Measurements from ENCODE around the gene LRRFIP1. TPM values are rescaled to one million over a fixed set of nuclear protein-coding genes. Genes with fewer than 3 reads are reported as not detected.

LRRFIP1 gene
- total and polyA plus RNA-seq, 10 of the 15 experiments (the other 5 are each of a cell fraction or from before 2014, with no cell fraction given) = 36.2 to 120 (median 74.3) TPM

GRCh38 chr2:237665713-237666143, 38.3 kb downstream of the LRRFIP1 start:
- Histone ChIP-seq H3K36me3 (ENCODE audit: control insufficient read depth in 2 of 2, insufficient read depth in 2 of 2, low read length in 1 of 2) (no peaks in the 10 kb centered on the region), H3K9ac (ENCODE audit: control insufficient read depth, insufficient read depth, low read length) (no peak overlapping the region), H3K79me2 (ENCODE audit: control insufficient read depth, insufficient read depth, low read length) (no peaks in the 10 kb centered on the region), H3K27ac (ENCODE audit: control insufficient read depth, insufficient read depth) (no peak overlapping the region), H3K9me3 (replicated peaks; ENCODE audit: control insufficient read depth, insufficient read depth, low read length) (no peaks in the 10 kb centered on the region), H3K4me3 (no peak overlapping the region), H3K4me2 (ENCODE audit: control insufficient read depth, insufficient read depth) (no peak overlapping the region), H2AFZ (ENCODE audit: control insufficient read depth, low read depth, low read length) (no peak overlapping the region), H3K4me1 (ENCODE audit: control insufficient read depth, insufficient read depth, low read length) (peaks cover 18% of the 10 kb centered on the region), H4K20me1 (ENCODE audit: control insufficient read depth, insufficient read depth) (no peaks in the 10 kb centered on the region), H3K27me3 (replicated peaks in 1 of 2; ENCODE audit: control insufficient read depth in 2 of 2, insufficient read depth in 2 of 2, low read length in 1 of 2) (peaks cover 0 to 8% of the 10 kb centered on the region in 2 experiments; a peak in 2 of 4 replicates)
- peak; percentile 60 for ATAC-seq
- SMC1A ChIA-PET (ENCODE audit: uncharacterized antibody, unreplicated experiment) = interaction anchor here (0.7 to 12.5 kb wide), 7 partner anchors 30 to 95 kb away, joined by 3 to 155 read pairs (median 4); no protein-coding TSS in a partner anchor
- DNase-seq (ENCODE audit: low read depth, low spot score) = no peak
- WGBS (ENCODE audit: insufficient coverage, insufficient replicate concordance, low lambda C conversion rate, missing lambda C conversion rate) = 0% methylated on average over 7 of the region's 7 CpGs
- RAD21 ChIA-PET (ENCODE audit: unreplicated experiment) = interaction anchor here (0.7 to 1.5 kb wide), 5 partner anchors 31 to 153 kb away, joined by 3 to 5 read pairs (median 4); no protein-coding TSS in a partner anchor
- peak; percentile 96 for TF ChIP-seq BMI1 (IDR thresholded peaks at IDR 0.05; ENCODE audit: borderline replicate concordance)
- peak; percentile 10; the same call in 1 of the 2 replicates for TF ChIP-seq SMC3 (IDR thresholded peaks at IDR 0.05; ENCODE audit: borderline replicate concordance, low read length)
- TF ChIP-seq, protein P1, sequence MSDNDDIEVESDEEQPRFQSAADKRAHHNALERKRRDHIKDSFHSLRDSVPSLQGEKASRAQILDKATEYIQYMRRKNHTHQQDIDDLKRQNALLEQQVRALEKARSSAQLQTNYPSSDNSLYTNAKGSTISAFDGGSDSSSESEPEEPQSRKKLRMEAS (IDR thresholded peaks at IDR 0.05; ENCODE audit: low read depth, low read length) = no peak
- TF ChIP-seq ASH2L (IDR thresholded peaks at IDR 0.05; ENCODE audit: borderline replicate concordance, low read depth) = no peak
- TF ChIP-seq IKZF1 (conservative IDR thresholded peaks at IDR 0.05) = 0 out of 2 replicates have a peak, but pooled peaks have one; percentile 23
- 0 out of 2 replicates have a peak, but pooled peaks have one; percentile 19 for TF ChIP-seq NR2F1 (conservative IDR thresholded peaks at IDR 0.05)
- no peak for TF ChIP-seq KAT2A (conservative IDR thresholded peaks at IDR 0.05; ENCODE audit: control insufficient read depth, low read depth, low read length)
- TF ChIP-seq PAX5 (IDR thresholded peaks at IDR 0.05; ENCODE audit: borderline replicate concordance, low read depth, low read length) = no peak
- TF ChIP-seq, protein P2, sequence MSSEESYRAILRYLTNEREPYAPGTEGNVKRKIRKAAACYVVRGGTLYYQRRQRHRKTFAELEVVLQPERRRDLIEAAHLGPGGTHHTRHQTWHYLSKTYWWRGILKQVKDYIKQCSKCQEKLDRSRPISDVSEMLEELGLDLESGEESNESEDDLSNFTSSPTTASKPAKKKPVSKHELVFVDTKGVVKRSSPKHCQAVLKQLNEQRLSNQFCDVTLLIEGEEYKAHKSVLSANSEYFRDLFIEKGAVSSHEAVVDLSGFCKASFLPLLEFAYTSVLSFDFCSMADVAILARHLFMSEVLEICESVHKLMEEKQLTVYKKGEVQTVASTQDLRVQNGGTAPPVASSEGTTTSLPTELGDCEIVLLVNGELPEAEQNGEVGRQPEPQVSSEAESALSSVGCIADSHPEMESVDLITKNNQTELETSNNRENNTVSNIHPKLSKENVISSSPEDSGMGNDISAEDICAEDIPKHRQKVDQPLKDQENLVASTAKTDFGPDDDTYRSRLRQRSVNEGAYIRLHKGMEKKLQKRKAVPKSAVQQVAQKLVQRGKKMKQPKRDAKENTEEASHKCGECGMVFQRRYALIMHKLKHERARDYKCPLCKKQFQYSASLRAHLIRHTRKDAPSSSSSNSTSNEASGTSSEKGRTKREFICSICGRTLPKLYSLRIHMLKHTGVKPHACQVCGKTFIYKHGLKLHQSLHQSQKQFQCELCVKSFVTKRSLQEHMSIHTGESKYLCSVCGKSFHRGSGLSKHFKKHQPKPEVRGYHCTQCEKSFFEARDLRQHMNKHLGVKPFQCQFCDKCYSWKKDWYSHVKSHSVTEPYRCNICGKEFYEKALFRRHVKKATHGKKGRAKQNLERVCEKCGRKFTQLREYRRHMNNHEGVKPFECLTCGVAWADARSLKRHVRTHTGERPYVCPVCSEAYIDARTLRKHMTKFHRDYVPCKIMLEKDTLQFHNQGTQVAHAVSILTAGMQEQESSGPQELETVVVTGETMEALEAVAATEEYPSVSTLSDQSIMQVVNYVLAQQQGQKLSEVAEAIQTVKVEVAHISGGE (CRISPR knock-in tag; IDR thresholded peaks at IDR 0.05) = no peak
- TF ChIP-seq, protein P3, sequence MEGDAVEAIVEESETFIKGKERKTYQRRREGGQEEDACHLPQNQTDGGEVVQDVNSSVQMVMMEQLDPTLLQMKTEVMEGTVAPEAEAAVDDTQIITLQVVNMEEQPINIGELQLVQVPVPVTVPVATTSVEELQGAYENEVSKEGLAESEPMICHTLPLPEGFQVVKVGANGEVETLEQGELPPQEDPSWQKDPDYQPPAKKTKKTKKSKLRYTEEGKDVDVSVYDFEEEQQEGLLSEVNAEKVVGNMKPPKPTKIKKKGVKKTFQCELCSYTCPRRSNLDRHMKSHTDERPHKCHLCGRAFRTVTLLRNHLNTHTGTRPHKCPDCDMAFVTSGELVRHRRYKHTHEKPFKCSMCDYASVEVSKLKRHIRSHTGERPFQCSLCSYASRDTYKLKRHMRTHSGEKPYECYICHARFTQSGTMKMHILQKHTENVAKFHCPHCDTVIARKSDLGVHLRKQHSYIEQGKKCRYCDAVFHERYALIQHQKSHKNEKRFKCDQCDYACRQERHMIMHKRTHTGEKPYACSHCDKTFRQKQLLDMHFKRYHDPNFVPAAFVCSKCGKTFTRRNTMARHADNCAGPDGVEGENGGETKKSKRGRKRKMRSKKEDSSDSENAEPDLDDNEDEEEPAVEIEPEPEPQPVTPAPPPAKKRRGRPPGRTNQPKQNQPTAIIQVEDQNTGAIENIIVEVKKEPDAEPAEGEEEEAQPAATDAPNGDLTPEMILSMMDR (IDR thresholded peaks at IDR 0.05 in 2 of 3, conservative IDR thresholded peaks at IDR 0.05 in 1 of 3; ENCODE audit: control insufficient read depth in 2 of 3, extremely low read depth in 1 of 3, insufficient read depth in 1 of 3, low read depth in 3 of 3, low read length in 3 of 3) = peak in 1 of 3 experiments; percentile 29; a peak in 1 of 6 replicates
- TF ChIP-seq DPF2 (IDR thresholded peaks at IDR 0.05) = 0 out of 2 replicates have a peak, but pooled peaks have one; percentile 19
- TF ChIP-seq, protein P4, sequence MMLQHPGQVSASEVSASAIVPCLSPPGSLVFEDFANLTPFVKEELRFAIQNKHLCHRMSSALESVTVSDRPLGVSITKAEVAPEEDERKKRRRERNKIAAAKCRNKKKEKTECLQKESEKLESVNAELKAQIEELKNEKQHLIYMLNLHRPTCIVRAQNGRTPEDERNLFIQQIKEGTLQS (IDR thresholded peaks at IDR 0.05; ENCODE audit: borderline replicate concordance, extremely low read depth, low read depth, low read length) = no peak
- TF ChIP-seq RBBP5 (conservative IDR thresholded peaks at IDR 0.05) = no peak
- TF ChIP-seq BCLAF1 (IDR thresholded peaks at IDR 0.05) = no peak
- intact Hi-C loops (cut with micrococcal nuclease; ENCODE audit: unreplicated experiment) = loop anchor here (5.0 kb wide), 1 partner anchor 37 kb away; no protein-coding TSS in a partner anchor
- CTCF ChIA-PET = interaction anchor here (0.6 to 2.3 kb wide), 14 partner anchors 8 to 156 kb away, joined by 3 to 16 read pairs (median 4); partner anchors contain the start of gene RAB17
- POLR2A ChIA-PET = no interaction called here
- BruUV-seq (replicated peaks) = no TSS peak
- in situ Hi-C loops (cut with MboI) = no loop called here
- no peak for FAIRE-seq

Data from GM12878 (cell line).